A673 (cell line): ENCODE data around the gene SULT2B1.

Experiments
- EZH2 ChIP-seq: fragments of 200-600 bp; sonication (generic); IDR thresholded peaks from 2 replicates; pipeline ENCODE4 v1.6.1; 2017; ENCODE audit warnings: borderline replicate concordance, low read depth, mild to moderate bottlenecking, mixed read lengths, antibody characterized with exemption, low read length; ENCODE audit not compliant: poor library complexity, severe bottlenecking
- TF ChIP-seq, protein P1 (sequence below): fragments of 300-800, 200-600 bp; sonication (generic); conservative IDR thresholded peaks from 2 replicates; pipeline ENCODE4 v1.5.1; 2017; ENCODE audit warnings: low read depth, mild to moderate bottlenecking, antibody characterized with exemption, low read length, moderate library complexity, mixed read lengths

DNA sequence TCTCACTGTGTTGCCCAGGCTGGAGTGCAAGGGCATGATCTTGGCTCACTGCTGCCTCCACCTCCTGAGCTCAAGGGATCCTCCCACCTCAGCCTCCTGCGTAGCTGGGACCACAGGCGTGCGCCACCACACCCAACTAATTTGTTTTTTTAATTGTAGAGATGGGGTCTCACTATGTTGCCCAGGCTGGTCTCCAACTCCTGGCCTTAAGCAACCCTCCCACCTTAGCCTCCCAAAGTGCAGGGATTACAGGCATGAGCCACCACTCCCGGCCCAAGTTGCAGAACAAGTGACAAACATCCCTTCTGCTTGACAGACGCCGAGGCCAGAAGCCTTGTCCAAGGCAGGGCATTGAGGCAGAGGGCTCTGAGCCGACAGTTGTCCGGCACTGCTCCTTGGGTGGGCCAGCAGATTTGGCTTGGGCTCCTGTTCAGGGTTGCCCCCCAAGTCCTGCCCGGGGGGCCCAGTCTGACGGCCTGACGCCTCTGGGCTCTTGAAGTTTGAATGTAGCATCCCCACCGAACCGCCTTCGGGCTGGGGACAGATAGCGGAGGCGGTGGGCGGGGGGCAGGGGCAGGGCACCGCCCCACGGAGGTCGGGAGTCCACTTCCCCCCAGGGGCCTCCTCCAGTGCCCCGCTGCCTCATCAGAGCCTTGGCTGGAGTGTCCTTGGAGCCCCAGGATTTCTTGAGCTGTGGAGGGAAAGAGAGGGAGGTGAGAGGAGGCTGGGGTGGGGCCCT is 48.9 kb downstream of the SULT2B1 start:
- TF ChIP-seq, protein P1, sequence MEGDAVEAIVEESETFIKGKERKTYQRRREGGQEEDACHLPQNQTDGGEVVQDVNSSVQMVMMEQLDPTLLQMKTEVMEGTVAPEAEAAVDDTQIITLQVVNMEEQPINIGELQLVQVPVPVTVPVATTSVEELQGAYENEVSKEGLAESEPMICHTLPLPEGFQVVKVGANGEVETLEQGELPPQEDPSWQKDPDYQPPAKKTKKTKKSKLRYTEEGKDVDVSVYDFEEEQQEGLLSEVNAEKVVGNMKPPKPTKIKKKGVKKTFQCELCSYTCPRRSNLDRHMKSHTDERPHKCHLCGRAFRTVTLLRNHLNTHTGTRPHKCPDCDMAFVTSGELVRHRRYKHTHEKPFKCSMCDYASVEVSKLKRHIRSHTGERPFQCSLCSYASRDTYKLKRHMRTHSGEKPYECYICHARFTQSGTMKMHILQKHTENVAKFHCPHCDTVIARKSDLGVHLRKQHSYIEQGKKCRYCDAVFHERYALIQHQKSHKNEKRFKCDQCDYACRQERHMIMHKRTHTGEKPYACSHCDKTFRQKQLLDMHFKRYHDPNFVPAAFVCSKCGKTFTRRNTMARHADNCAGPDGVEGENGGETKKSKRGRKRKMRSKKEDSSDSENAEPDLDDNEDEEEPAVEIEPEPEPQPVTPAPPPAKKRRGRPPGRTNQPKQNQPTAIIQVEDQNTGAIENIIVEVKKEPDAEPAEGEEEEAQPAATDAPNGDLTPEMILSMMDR = no peak
- no peak for TF ChIP-seq EZH2
